Loucy (cell line): ENCODE data around the gene ACTL6B.

Experiments
- H2AFZ ChIP-seq: fragments of 200-600 bp; sonication (generic); 2 replicates; pipeline ENCODE4 v1.6.0; 2016; ENCODE audit warnings: antibody characterized with exemption, mild to moderate bottlenecking, low read length, moderate library complexity
- H3F3A ChIP-seq: fragments of 200-600 bp; 2 replicates; pipeline ENCODE4 v1.6.0; 2016; ENCODE audit warnings: antibody characterized with exemption, low read depth, mild to moderate bottlenecking
- H3K27me3 ChIP-seq: fragments of 200-600 bp; sonication (generic); 2 replicates; pipeline ENCODE4 v1.6.1; 2014; ENCODE audit warnings: low read length, mild to moderate bottlenecking; ENCODE audit not compliant: insufficient read depth, poor library complexity, severe bottlenecking
- H3K36me3 ChIP-seq: fragments of 200-600 bp; sonication (generic); 2 replicates; pipeline ENCODE4 v1.6.1; 2016; ENCODE audit warnings: low read length; ENCODE audit not compliant: insufficient read depth
- H3K4me1 ChIP-seq: fragments of 200-600 bp; sonication (generic); 2 replicates; pipeline ENCODE4 v1.5.1; 2014; ENCODE audit warnings: low read length, mild to moderate bottlenecking; ENCODE audit not compliant: insufficient read depth, poor library complexity, severe bottlenecking
- H3K4me2 ChIP-seq: fragments of 200-600 bp; sonication (generic); 2 replicates; pipeline ENCODE4 v1.6.0; 2014; ENCODE audit warnings: antibody characterized with exemption, low read length, low read depth, mild to moderate bottlenecking; ENCODE audit not compliant: poor library complexity, severe bottlenecking
- H3K4me3 ChIP-seq: fragments of 200-600 bp; sonication (generic); 2 replicates; pipeline ENCODE4 v1.5.1; 2014; ENCODE audit warnings: low read length, mild to moderate bottlenecking, mixed read lengths; ENCODE audit not compliant: poor library complexity, severe bottlenecking
- H3K79me2 ChIP-seq: fragments of 200-600 bp; sonication (generic); 2 replicates; pipeline ENCODE4 v1.6.1; 2014; ENCODE audit warnings: low read length; ENCODE audit not compliant: insufficient read depth
- H3K9ac ChIP-seq: fragments of 200-600 bp; sonication (generic); 2 replicates; pipeline ENCODE4 v1.6.0; 2014; ENCODE audit warnings: mild to moderate bottlenecking, low read depth, low read length, moderate library complexity; ENCODE audit not compliant: poor library complexity, severe bottlenecking
- H3K9me2 ChIP-seq: fragments of 200-600 bp; sonication (generic); replicated peaks from 2 replicates; pipeline ENCODE4 v1.6.1; 2016; ENCODE audit warnings: low read depth, low read length, mixed read lengths
- H3K9me3 ChIP-seq: fragments of 200-600 bp; sonication (generic); 2 replicates; pipeline ENCODE4 v1.6.1; 2014; ENCODE audit warnings: mild to moderate bottlenecking, antibody characterized with exemption, low read length, low read depth; ENCODE audit not compliant: insufficient read depth
- H4K20me1 ChIP-seq: fragments of 200-600 bp; sonication (generic); 2 replicates; pipeline ENCODE4 v1.6.0; 2014; ENCODE audit warnings: antibody characterized with exemption, low read length, mild to moderate bottlenecking; ENCODE audit not compliant: insufficient read depth, poor library complexity, severe bottlenecking
- CTCF ChIP-seq: fragments of 200-600 bp; sonication (generic); conservative IDR thresholded peaks from 2 replicates; pipeline ENCODE4 v1.5.1; 2014; ENCODE audit warnings: mild to moderate bottlenecking, antibody characterized with exemption, low read length
- EZH2phosphoT487 ChIP-seq: fragments of 200-600 bp; IDR thresholded peaks from 2 replicates; pipeline ENCODE4 v1.6.1; 2018; ENCODE audit warnings: antibody characterized with exemption, mild to moderate bottlenecking, moderate library complexity, borderline replicate concordance

The ACTL6B gene

DNA sequence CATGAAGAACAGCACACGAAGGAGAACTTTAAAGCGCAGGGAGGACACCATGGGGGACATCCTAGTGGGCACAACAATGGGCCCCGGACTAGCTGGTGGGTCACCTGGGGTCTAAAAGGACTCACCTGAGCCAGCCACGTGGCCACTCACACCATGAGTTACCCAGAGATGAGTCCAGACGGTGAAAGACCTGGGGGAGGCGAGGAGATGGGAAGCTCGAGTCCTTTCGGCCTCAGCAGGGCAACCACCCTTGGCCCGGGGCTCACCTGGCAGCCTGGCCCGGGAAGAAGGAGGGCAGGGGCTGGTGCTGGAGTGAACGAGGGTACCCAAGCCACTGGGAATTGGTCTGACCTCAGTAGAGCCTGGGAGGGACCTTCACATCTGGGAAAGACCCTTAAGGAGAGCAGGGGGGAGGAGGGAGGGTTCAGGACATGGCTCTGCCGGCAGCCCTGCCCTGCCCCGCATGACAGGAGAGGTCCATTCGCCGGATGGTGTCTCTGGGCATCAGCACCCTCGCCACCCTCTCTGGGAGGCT lies 32.1 kb upstream of the ACTL6B start:
- Histone ChIP-seq H3K4me1 (peaks cover 32% of the 10 kb centered on the region), H3K4me3 (no peak overlapping the region), H4K20me1 (peaks cover 65% of the 10 kb centered on the region), H3K9me3 (no peaks in the 10 kb centered on the region), H3K27me3 (no peaks in the 10 kb centered on the region), H3K36me3 (peaks cover 47% of the 10 kb centered on the region; the same call in 1 of the 2 replicates), H3K4me2 (no peak overlapping the region), H3K9ac (peak overlapping the region; percentile 35), H2AFZ (no peak overlapping the region), H3K9me2 (no peaks in the 10 kb centered on the region), H3K79me2 (peaks cover 57% of the 10 kb centered on the region), H3F3A (no peaks in the 10 kb centered on the region)
- TF ChIP-seq EZH2phosphoT487 (no peak), CTCF (no peak)

DNA sequence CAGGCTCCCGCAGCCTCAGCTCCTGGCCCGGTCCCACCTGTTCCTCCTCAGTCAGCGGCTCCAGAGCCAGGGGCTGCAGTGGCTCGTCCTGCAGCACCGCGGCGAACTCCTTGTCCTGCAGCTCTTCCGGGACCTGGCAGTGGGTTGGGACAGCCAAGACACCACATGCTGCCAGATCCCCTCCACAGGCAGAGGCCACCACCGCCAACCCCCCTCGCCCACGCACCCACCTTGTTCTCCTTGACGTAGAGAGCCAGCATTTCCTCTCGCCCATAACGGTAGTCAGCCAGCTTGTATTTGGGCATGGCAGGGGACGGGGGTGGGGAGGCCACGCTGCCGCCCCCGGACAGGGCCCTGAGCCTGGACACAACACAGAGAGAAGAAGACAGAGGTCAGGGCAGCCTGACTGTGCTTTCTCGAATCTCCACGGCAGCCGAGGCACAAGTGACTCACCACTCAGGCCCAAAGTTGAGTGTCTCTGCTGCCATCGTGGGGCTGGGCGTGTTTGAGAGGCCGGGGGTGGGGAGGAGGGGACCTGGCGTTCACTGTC lies 31.6 kb upstream of the ACTL6B start:
- peaks cover 30% of the 10 kb centered on the region for H3K4me1 ChIP-seq
- H3K9ac ChIP-seq, result no peak overlapping the region
- peaks cover 59% of the 10 kb centered on the region for H4K20me1 ChIP-seq
- H3K4me2 ChIP-seq, result no peak overlapping the region
- H3K4me3 ChIP-seq, result no peak overlapping the region
- H3K27me3 ChIP-seq, result no peaks in the 10 kb centered on the region
- H3K79me2 ChIP-seq, result peaks cover 51% of the 10 kb centered on the region
- TF ChIP-seq EZH2phosphoT487, result no peak
- TF ChIP-seq CTCF, result no peak
- H2AFZ ChIP-seq, result no peak overlapping the region
- H3K9me3 ChIP-seq, result no peaks in the 10 kb centered on the region
- H3F3A ChIP-seq, result no peaks in the 10 kb centered on the region
- H3K9me2 ChIP-seq, result no peaks in the 10 kb centered on the region
- peaks cover 53% of the 10 kb centered on the region; the same call in 1 of the 2 replicates for H3K36me3 ChIP-seq

DNA sequence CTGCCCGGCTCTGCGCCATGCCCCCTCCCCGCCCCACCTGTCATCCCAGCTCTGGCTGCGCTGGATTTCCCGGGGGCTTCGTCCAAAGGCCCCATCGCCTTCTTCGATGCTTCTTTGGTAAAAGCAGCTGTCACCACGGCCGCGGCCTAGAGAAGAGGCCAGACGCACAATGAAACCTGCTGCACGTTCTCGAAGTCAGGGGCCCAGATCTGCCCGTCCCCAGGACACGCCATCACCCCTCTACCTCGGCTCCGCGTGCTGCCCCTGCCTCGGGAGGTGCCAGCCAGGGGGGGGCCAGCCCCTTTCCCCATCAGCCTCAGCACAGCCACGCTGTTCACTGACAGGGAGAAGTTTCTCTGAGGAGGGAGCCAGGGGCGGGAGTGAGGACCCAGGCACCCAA lies 31.0 kb upstream of the ACTL6B start:
- peaks cover 45% of the 10 kb centered on the region for H3K79me2 ChIP-seq
- peaks cover 24% of the 10 kb centered on the region for H3K4me1 ChIP-seq
- H3K9me3 ChIP-seq, result no peaks in the 10 kb centered on the region
- H3K4me3 ChIP-seq, result no peak overlapping the region
- H3K9ac ChIP-seq, result no peak overlapping the region
- no peaks in the 10 kb centered on the region for H3F3A ChIP-seq
- H2AFZ ChIP-seq, result no peak overlapping the region
- peaks cover 54% of the 10 kb centered on the region for H4K20me1 ChIP-seq
- no peaks in the 10 kb centered on the region for H3K27me3 ChIP-seq
- H3K4me2 ChIP-seq, result no peak overlapping the region
- no peaks in the 10 kb centered on the region for H3K9me2 ChIP-seq
- TF ChIP-seq CTCF (no peak), EZH2phosphoT487 (no peak)
- peaks cover 58% of the 10 kb centered on the region; the same call in 1 of the 2 replicates for H3K36me3 ChIP-seq
